HFFc6 (cell line): ENCODE measurements around the gene PRKCH. TPM values are rescaled to one million over a fixed set of nuclear protein-coding genes. Genes with fewer than 3 reads are reported as not detected.
"Not testable (repeated sequence)": the region's sequence is repeated elsewhere in the genome, so short reads cannot be mapped to it uniquely, and the experiment has no call there.

Source experiments
- DNase-seq: peaks from one replicate; pipeline ENCODE4 v3.0.0-alpha.2; 2018
- H3K27ac Mint-ChIP-seq: 2 replicates; pipeline ENCODE4 v1.8.0; 2020; ENCODE audit warnings: mild to moderate bottlenecking, mixed read lengths
- H3K27me3 Mint-ChIP-seq: 2 replicates; pipeline ENCODE4 v1.8.0; 2021; ENCODE audit warnings: mild to moderate bottlenecking, moderate library complexity, mixed read lengths; ENCODE audit not compliant: insufficient read depth
- H3K36me3 Mint-ChIP-seq: 2 replicates; pipeline ENCODE4 v1.8.0; 2021; ENCODE audit warnings: low read depth, mixed read lengths
- H3K4me1 Mint-ChIP-seq: 2 replicates; pipeline ENCODE4 v1.8.0; 2020; ENCODE audit warnings: low read depth, mixed read lengths
- H3K4me3 Mint-ChIP-seq: 2 replicates; pipeline ENCODE4 v1.8.0; 2020; ENCODE audit warnings: mild to moderate bottlenecking, moderate library complexity, mixed read lengths
- H3K9me3 Mint-ChIP-seq: 2 replicates; pipeline ENCODE4 v1.8.0; 2020; ENCODE audit warnings: mild to moderate bottlenecking, mixed read lengths
- CTCF ChIP-seq: fragments of 200-600 bp; sonication (generic); IDR thresholded peaks from 2 replicates; pipeline ENCODE4 v1.5.0; 2021; ENCODE audit warnings: antibody characterized with exemption, mild to moderate bottlenecking
- total RNA-seq, 6 experiments: library from RNA; stranded (reverse); fragmentation: NEBNext Ultra II Directional; extraction: Animal tissue kit (Norgen Biotek cat#: 25700); gene quantifications; 2 replicates in 1 of 6; 3 replicates in 5 of 6; pipeline ENCODE4 v1.2.3, GENCODE V29; 2021

Gene PRKCH
- total RNA-seq, 6 experiments from 2014 or later: 0.17 to 1.2 (median 0.35) TPM

GRCh38 chr14:61304688-61305087 lies 16.7 kb upstream of the PRKCH start:
- H3K9me3 Mint-ChIP-seq: peaks cover 2% of the 10 kb centered on the region

GRCh38 chr14:61308198-61308597 lies 13.2 kb upstream of the PRKCH start:
- no peak for TF ChIP-seq CTCF
- H3K4me1 Mint-ChIP-seq: no peaks in the 10 kb centered on the region
- DNase-seq: no peak
- peaks cover 3% of the 10 kb centered on the region; the same call in 1 of the 2 replicates for H3K27me3 Mint-ChIP-seq
- H3K36me3 Mint-ChIP-seq: no peaks in the 10 kb centered on the region
- H3K9me3 Mint-ChIP-seq: peaks cover 4% of the 10 kb centered on the region
- H3K27ac Mint-ChIP-seq: no peak overlapping the region
- no peak overlapping the region for H3K4me3 Mint-ChIP-seq

More at GRCh38 chr14:61304688-61305087, 16.7 kb upstream of the PRKCH start:
- DNase-seq: no peak
- Mint-ChIP-seq H3K27ac (no peak overlapping the region), H3K4me3 (no peak overlapping the region), H3K27me3 (peaks cover 3% of the 10 kb centered on the region; the same call in 1 of the 2 replicates), H3K36me3 (no peaks in the 10 kb centered on the region), H3K4me1 (no peaks in the 10 kb centered on the region)
- TF ChIP-seq CTCF: no peak

GRCh38 chr14:61308701-61309100 lies 12.7 kb upstream of the PRKCH start:
- H3K27ac Mint-ChIP-seq, H3K36me3 Mint-ChIP-seq, H3K9me3 Mint-ChIP-seq, H3K4me3 Mint-ChIP-seq, H3K4me1 Mint-ChIP-seq, H3K27me3 Mint-ChIP-seq, DNase-seq: not testable (repeated sequence)

GRCh38 chr14:61315313-61315712 lies 6.1 kb upstream of the PRKCH start:
- no peak for TF ChIP-seq CTCF
- H3K9me3 Mint-ChIP-seq: no peaks in the 10 kb centered on the region
- peaks cover 2% of the 10 kb centered on the region for H3K27me3 Mint-ChIP-seq

GRCh38 chr14:61319086-61319485 lies 2.3 kb upstream of the PRKCH start:
- H3K36me3 Mint-ChIP-seq: no peaks in the 10 kb centered on the region
- peaks cover 3% of the 10 kb centered on the region for H3K27me3 Mint-ChIP-seq
- no peaks in the 10 kb centered on the region for H3K9me3 Mint-ChIP-seq
- H3K4me3 Mint-ChIP-seq: no peak overlapping the region
- H3K27ac Mint-ChIP-seq: no peak overlapping the region
- no peak for TF ChIP-seq CTCF
- no peak for DNase-seq
- no peaks in the 10 kb centered on the region for H3K4me1 Mint-ChIP-seq

More at GRCh38 chr14:61315313-61315712, 6.1 kb upstream of the PRKCH start:
- H3K4me3 Mint-ChIP-seq: no peak overlapping the region
- no peaks in the 10 kb centered on the region for H3K36me3 Mint-ChIP-seq
- H3K27ac Mint-ChIP-seq: no peak overlapping the region
- DNase-seq: no peak
- no peaks in the 10 kb centered on the region for H3K4me1 Mint-ChIP-seq

GRCh38 chr14:61319706-61320105 lies 1.7 kb upstream of the PRKCH start:
- peaks cover 3% of the 10 kb centered on the region for H3K27me3 Mint-ChIP-seq
- no peaks in the 10 kb centered on the region for H3K4me1 Mint-ChIP-seq
- DNase-seq: no peak
- H3K9me3 Mint-ChIP-seq: no peaks in the 10 kb centered on the region
- no peak overlapping the region for H3K27ac Mint-ChIP-seq
- H3K36me3 Mint-ChIP-seq: no peaks in the 10 kb centered on the region
- no peak overlapping the region for H3K4me3 Mint-ChIP-seq
- TF ChIP-seq CTCF: no peak

GRCh38 chr14:61320170-61320569 lies 1.2 kb upstream of the PRKCH start:
- H3K27ac Mint-ChIP-seq, H3K27me3 Mint-ChIP-seq, H3K9me3 Mint-ChIP-seq, DNase-seq, H3K4me1 Mint-ChIP-seq, H3K36me3 Mint-ChIP-seq, H3K4me3 Mint-ChIP-seq: not testable (repeated sequence)
